K562 (cell line): ENCODE measurements around the gene OR5AU1.

Experiments used
- MTA2 ChIP-seq: fragments of 450-650 bp; IDR thresholded peaks from 2 replicates; pipeline ENCODE4 v1.6.1; 2016; ENCODE audit warnings: low read depth
- NCOR1 ChIP-seq: fragments of 450-650 bp; IDR thresholded peaks from 2 replicates; pipeline ENCODE4 v1.6.1; 2016; ENCODE audit warnings: mild to moderate bottlenecking, moderate library complexity
- POLR2AphosphoS5 ChIP-seq: IDR thresholded peaks from 2 replicates; pipeline ENCODE4 v1.6.1; 2011; ENCODE audit warnings: mild to moderate bottlenecking, low read depth, low read length, moderate library complexity; ENCODE audit not compliant: control insufficient read depth, insufficient read depth
- SMAD1 ChIP-seq: fragments of 150-350 bp; IDR thresholded peaks from 2 replicates; pipeline ENCODE4 v1.6.1; 2014; ENCODE audit warnings: low read length, low read depth; ENCODE audit not compliant: partially characterized antibody
- TF ChIP-seq, protein P1 (sequence below), 3 experiments: IDR thresholded peaks in 2 of 3; conservative IDR thresholded peaks in 1 of 3; 2 replicates each; pipeline ENCODE4 v1.5.1; 2011 to 2012; ENCODE audit warnings: low read length in 3 of 3, mild to moderate bottlenecking in 3 of 3, control low read depth in 2 of 3, improper control_type of control experiment in 1 of 3, inconsistent platforms in 1 of 3, low read depth in 1 of 3, mixed read lengths in 1 of 3, moderate library complexity in 1 of 3; ENCODE audit not compliant: insufficient read depth in 2 of 3

GRCh38 chr14:21112255-21112654 lies 43.6 kb downstream of the OR5AU1 start:
- TF ChIP-seq, protein P1, sequence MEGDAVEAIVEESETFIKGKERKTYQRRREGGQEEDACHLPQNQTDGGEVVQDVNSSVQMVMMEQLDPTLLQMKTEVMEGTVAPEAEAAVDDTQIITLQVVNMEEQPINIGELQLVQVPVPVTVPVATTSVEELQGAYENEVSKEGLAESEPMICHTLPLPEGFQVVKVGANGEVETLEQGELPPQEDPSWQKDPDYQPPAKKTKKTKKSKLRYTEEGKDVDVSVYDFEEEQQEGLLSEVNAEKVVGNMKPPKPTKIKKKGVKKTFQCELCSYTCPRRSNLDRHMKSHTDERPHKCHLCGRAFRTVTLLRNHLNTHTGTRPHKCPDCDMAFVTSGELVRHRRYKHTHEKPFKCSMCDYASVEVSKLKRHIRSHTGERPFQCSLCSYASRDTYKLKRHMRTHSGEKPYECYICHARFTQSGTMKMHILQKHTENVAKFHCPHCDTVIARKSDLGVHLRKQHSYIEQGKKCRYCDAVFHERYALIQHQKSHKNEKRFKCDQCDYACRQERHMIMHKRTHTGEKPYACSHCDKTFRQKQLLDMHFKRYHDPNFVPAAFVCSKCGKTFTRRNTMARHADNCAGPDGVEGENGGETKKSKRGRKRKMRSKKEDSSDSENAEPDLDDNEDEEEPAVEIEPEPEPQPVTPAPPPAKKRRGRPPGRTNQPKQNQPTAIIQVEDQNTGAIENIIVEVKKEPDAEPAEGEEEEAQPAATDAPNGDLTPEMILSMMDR (IDR thresholded peaks at IDR 0.05 in 2 of 3, conservative IDR thresholded peaks at IDR 0.05 in 1 of 3; ENCODE audit: insufficient read depth in 2 of 3, low read depth in 1 of 3, low read length in 3 of 3) = no peak
- TF ChIP-seq MTA2 (no peak), POLR2AphosphoS5 (no peak), SMAD1 (no peak), NCOR1 (no peak)
